NCI-H2196 treated with DMSO at 0.1 percent for 48 hours (cell line): ENCODE results near the gene CCDC117.

Experiments
- DNase-seq: peaks from one replicate; lab custom pipeline; 2025; ENCODE audit not compliant: unreplicated experiment; lab: John Stamatoyannopoulos, UW

Gene CCDC117

DNA sequence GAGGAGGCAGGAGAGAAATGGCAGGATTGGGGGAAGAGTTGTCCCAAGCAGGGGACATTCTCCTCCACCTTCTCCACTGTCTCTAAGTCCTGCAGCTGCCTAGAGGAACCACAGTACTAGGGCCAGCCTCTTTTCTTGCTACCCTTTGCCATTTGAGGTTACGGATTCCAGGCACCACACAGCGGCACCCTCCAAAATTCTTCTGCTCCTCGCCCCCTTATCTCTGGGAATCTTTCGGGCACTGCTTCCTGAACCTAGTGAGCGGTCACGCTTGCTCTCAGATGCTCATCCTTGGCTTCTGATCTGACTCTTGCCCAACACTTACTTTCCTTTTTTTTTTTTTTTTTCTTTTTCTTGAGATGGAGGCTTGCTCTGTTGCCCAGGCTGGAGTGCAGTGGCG, 54.4 kb downstream of the CCDC117 start:
- DNase-seq = no peak

DNA sequence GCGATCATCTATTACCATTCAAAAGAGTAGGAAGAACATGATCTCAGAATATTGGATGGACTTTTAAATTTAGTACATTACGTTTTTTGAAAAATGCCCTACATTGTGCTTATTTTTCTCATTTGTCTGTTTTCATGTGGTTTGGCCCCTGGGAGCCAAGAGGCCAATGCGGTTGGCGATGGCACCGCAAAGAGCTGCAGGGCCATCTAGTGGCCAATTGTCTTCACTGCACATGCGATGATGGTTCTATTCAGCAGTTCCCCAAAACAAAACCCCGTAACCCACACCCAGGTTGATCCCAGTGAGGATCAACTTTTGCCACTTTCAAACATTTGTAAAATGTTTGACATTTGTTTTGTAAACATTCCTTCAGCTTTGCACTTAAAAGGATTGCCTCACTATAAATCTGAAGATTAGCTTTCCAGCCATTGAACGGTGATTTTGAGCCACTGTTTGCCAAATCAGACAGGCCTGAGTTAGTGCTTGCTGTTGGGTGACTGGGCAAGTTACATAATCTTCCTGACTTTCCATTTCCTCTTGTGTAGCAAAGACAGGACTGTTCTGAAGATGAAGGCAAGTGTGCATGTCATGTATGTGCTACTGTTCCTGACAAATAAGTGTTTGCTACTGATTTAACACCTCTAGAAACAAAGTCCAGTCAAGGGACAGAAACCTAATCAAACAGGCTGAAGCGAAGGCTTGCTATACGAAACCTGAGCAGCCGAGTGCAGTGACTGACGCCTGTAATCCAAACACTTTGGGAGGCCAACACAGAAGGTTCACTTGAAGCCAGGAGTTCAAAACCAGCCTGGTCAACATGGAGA, 57.1 kb downstream of the CCDC117 start:
- DNase-seq = no peak

GRCh38 chr22:28830441-28830840, 57.9 kb downstream of the CCDC117 start:
- no peak for DNase-seq

GRCh38 chr22:28831140-28832072, 58.9 kb downstream of the CCDC117 start:
- no peak for DNase-seq

- no peak for DNase-seq
Observed at GRCh38 chr22:28832731-28833130, 60.2 kb downstream of the CCDC117 start.

GRCh38 chr22:28833276-28833923, 60.9 kb downstream of the CCDC117 start:
- no peak for DNase-seq

- DNase-seq = no peak
Observed at GRCh38 chr22:28835630-28836189, 63.2 kb downstream of the CCDC117 start.

- no peak for DNase-seq
Observed at GRCh38 chr22:28837640-28838039, 65.1 kb downstream of the CCDC117 start.
